Keratinocyte (primary cell): ENCODE data around the gene CHTOP. TPM values are rescaled to one million over a fixed set of nuclear protein-coding genes. Genes with fewer than 3 reads are reported as not detected.

Experiments
- DNase-seq: peaks from one replicate; pipeline ENCODE4 v3.0.0-alpha.2; 2011; ENCODE audit warnings: low read depth, missing footprints, low spot score
- FAIRE-seq: peaks from 2 replicates; lab custom pipeline; 2011; peaks lifted over from hg19 to GRCh38; lab: Jason Lieb, UNC
- H2AFZ ChIP-seq: 2 replicates; pipeline ENCODE4 v1.6.0; 2012; ENCODE audit warnings: low read length, control low read depth, inconsistent platforms; ENCODE audit not compliant: control insufficient read depth
- H3K27ac ChIP-seq: 2 replicates; pipeline ENCODE4 v1.5.1; 2011; ENCODE audit warnings: low read length; ENCODE audit not compliant: control insufficient read depth, insufficient read depth
- H3K27me3 ChIP-seq: 3 replicates; pipeline ENCODE4 v1.6.0; 2011; ENCODE audit warnings: low read length; ENCODE audit not compliant: control insufficient read depth, insufficient read depth; ENCODE audit errors: extremely low read depth
- H3K36me3 ChIP-seq, 2 experiments: 2 replicates in 1 of 2; 3 replicates in 1 of 2; pipeline ENCODE4 v1.5.1; 2011; ENCODE audit warnings: low read length in 2 of 2, mild to moderate bottlenecking in 1 of 2; ENCODE audit not compliant: control insufficient read depth in 2 of 2, insufficient read depth in 2 of 2; ENCODE audit errors: extremely low read depth in 1 of 2
- H3K4me1 ChIP-seq: 3 replicates; pipeline ENCODE4 v1.5.1; 2011; ENCODE audit warnings: low read length; ENCODE audit not compliant: control insufficient read depth, insufficient read depth; ENCODE audit errors: extremely low read depth
- H3K4me2 ChIP-seq: 3 replicates; pipeline ENCODE4 v1.6.0; 2011; ENCODE audit warnings: low read depth, low read length; ENCODE audit not compliant: control insufficient read depth, insufficient read depth; ENCODE audit errors: extremely low read depth
- H3K4me3 ChIP-seq, 3 experiments: fragments of 200-600 bp in 1 of 3; sonication (generic) in 1 of 3; 2 replicates in 2 of 3; 3 replicates in 1 of 3; pipeline ENCODE4 v1.5.1; 2011 to 2016; ENCODE audit warnings: low read length in 3 of 3, mild to moderate bottlenecking in 3 of 3, control low read depth in 2 of 3, inconsistent platforms in 1 of 3, low read depth in 1 of 3, mixed read lengths in 1 of 3, mixed run types in 1 of 3, moderate library complexity in 1 of 3; ENCODE audit not compliant: control insufficient read depth in 2 of 3, insufficient read depth in 2 of 3; ENCODE audit errors: extremely low read depth in 1 of 3
- H3K79me2 ChIP-seq: 2 replicates; pipeline ENCODE4 v1.6.0; 2012; ENCODE audit warnings: low read length; ENCODE audit not compliant: control insufficient read depth, insufficient read depth
- H3K9ac ChIP-seq: 3 replicates; pipeline ENCODE4 v1.6.0; 2011; ENCODE audit warnings: low read length; ENCODE audit not compliant: control insufficient read depth, insufficient read depth; ENCODE audit errors: extremely low read depth
- H3K9me1 ChIP-seq: 3 replicates; pipeline ENCODE4 v1.6.0; 2011; ENCODE audit warnings: low read length; ENCODE audit not compliant: control insufficient read depth, insufficient read depth; ENCODE audit errors: extremely low read depth
- H3K9me3 ChIP-seq: 2 replicates; pipeline ENCODE4 v1.5.1; 2012; ENCODE audit warnings: low read depth, low read length; ENCODE audit not compliant: control insufficient read depth
- H4K20me1 ChIP-seq: 3 replicates; pipeline ENCODE4 v1.6.0; 2011; ENCODE audit warnings: low read length; ENCODE audit not compliant: control insufficient read depth, insufficient read depth; ENCODE audit errors: extremely low read depth
- CTCF ChIP-seq, 3 experiments: IDR thresholded peaks in 1 of 3; conservative IDR thresholded peaks in 1 of 3; optimal IDR thresholded peaks in 1 of 3; 2 replicates in 2 of 3; 3 replicates in 1 of 3; pipeline versions ENCODE3 to v1.5.1; 2011; ENCODE audit warnings: low read length in 3 of 3, mild to moderate bottlenecking in 3 of 3, moderate library complexity in 2 of 3, control low read depth in 1 of 3, inconsistent platforms in 1 of 3; ENCODE audit not compliant: insufficient read depth in 2 of 3; ENCODE audit errors: extremely low read depth in 1 of 3
- EZH2 ChIP-seq: IDR thresholded peaks from one replicate; pipeline ENCODE4 v1.6.1; 2012; ENCODE audit warnings: inconsistent platforms, mild to moderate bottlenecking, low read length, moderate library complexity
- dilution Hi-C: fragments of 300-500 bp; cut with MboI; formaldehyde crosslinking; loops from one replicate; pipeline ENCODE4 v1.7.0; 2020; ENCODE audit warnings: low sequenced_read_pairs; ENCODE audit not compliant: extremely low pct_ligation_motif_present
- polyA plus RNA-seq, 5 experiments: library from polyadenylated mRNA; depleted of rRNA in 3 of 5; stranded (reverse) in 3 of 5; stranded (forward) in 1 of 5; unstranded in 1 of 5; fragments of >200 nt; gene quantifications; 1 replicate in 1 of 5; 2 replicates in 3 of 5; 3 replicates in 1 of 5; pipeline versions ENCODE4 v1.2.1 to v1.2.3, GENCODE V29; 2011 to 2012; ENCODE audit warnings: missing spikeins in 2 of 5, low read depth in 1 of 5, low replicate concordance in 1 of 5

CHTOP gene
- polyA plus RNA-seq, 1 donor (not counting 4 experiments of a cell fraction or from before 2014, with no cell fraction given) = 68.6 TPM

GRCh38 chr1:153612111-153612754 lies 21.6 kb upstream of the CHTOP start:
- Histone ChIP-seq H3K9ac (peak overlapping the region; percentile 99), H3K9me3 (no peaks in the 10 kb centered on the region), H3K4me3 (peak overlapping the region; percentile 86 to 98 (median 90)), H3K9me1 (no peaks in the 10 kb centered on the region), H3K27ac (peak overlapping the region; percentile 98), H3K36me3 (peaks cover 15 to 51% of the 10 kb centered on the region in 2 experiments), H4K20me1 (peaks cover 3% of the 10 kb centered on the region), H3K4me1 (peaks cover 52% of the 10 kb centered on the region), H3K79me2 (peaks cover 76% of the 10 kb centered on the region), H3K4me2 (peak overlapping the region; percentile 98), H2AFZ (no peak overlapping the region), H3K27me3 (no peaks in the 10 kb centered on the region)
- TF ChIP-seq EZH2 = no peak
- TF ChIP-seq CTCF (optimal IDR thresholded peaks at IDR 0.05 in 1 of 3, IDR thresholded peaks at IDR 0.05 in 1 of 3, conservative IDR thresholded peaks at IDR 0.05 in 1 of 3; ENCODE audit: extremely low read depth in 1 of 3, insufficient read depth in 2 of 3, low read length in 3 of 3) = no peak
- dilution Hi-C loops = no loop called here
- peak; percentile 9 for FAIRE-seq
- DNase-seq = no peak

- H3K36me3 ChIP-seq = peaks cover 9 to 45% of the 10 kb centered on the region in 2 experiments
- DNase-seq (no peak), FAIRE-seq (peak; percentile 82)
- H3K27ac ChIP-seq = peak within 1 kb of the TSS; percentile 99
- H4K20me1 ChIP-seq = peaks cover 3% of the 10 kb centered on the region
- peak within 1 kb of the TSS; percentile 98 for H3K4me2 ChIP-seq
- peak within 1 kb of the TSS; percentile 90 to 100 (median 98) for H3K4me3 ChIP-seq
- no peaks in the 10 kb centered on the region for H3K9me1 ChIP-seq
- H3K4me1 ChIP-seq = peaks cover 53% of the 10 kb centered on the region
- H3K9me3 ChIP-seq = no peaks in the 10 kb centered on the region
- H3K9ac ChIP-seq = peak within 1 kb of the TSS; percentile 99
- no peaks in the 10 kb centered on the region for H3K27me3 ChIP-seq
- H2AFZ ChIP-seq = no peak within 1 kb of the TSS
- peaks cover 70% of the 10 kb centered on the region for H3K79me2 ChIP-seq
- dilution Hi-C loops = no loop called here
- TF ChIP-seq EZH2 (no peak), CTCF (optimal IDR thresholded peaks at IDR 0.05 in 1 of 3, IDR thresholded peaks at IDR 0.05 in 1 of 3, conservative IDR thresholded peaks at IDR 0.05 in 1 of 3; ENCODE audit: extremely low read depth in 1 of 3, insufficient read depth in 2 of 3, low read length in 3 of 3) (no peak)
Measured at GRCh38 chr1:153612755-153613331, 21.0 kb upstream of the CHTOP start, which contains the start of gene S100A16. S100A16 (minus strand) TSS chr1:153613137; CDS start chr1:153608151, 4,986 bp downstream.
